AG04449 (cell line): ENCODE measurements around the gene WDR36.

Experiments used
- CTCF ChIA-PET: fragments of 350-600 bp; formaldehyde crosslinking; extraction: SDS; loops from one replicate; lab custom pipeline; 2021; ENCODE audit warnings: antibody characterized with exemption; lab: Yijun Ruan, JAX
- POLR2A ChIA-PET: fragments of 400-600, 350-600 bp; formaldehyde crosslinking; extraction: SDS; loops from one replicate; lab custom pipeline; 2020; ENCODE audit warnings: antibody characterized with exemption, inconsistent platforms; lab: Yijun Ruan, JAX
- DNase-seq: peaks from one replicate; pipeline ENCODE4 v3.0.0-alpha.2; 2010; ENCODE audit warnings: low read depth, low spot score
- H3K4me3 ChIP-seq: 2 replicates; pipeline ENCODE4 v1.5.1; 2011; ENCODE audit warnings: low read depth, mild to moderate bottlenecking, control low read depth, low read length
- CTCF ChIP-seq: IDR thresholded peaks from one replicate; pipeline ENCODE4 v1.5.1; 2011; ENCODE audit warnings: mild to moderate bottlenecking, moderate library complexity, low read length, control low read depth, inconsistent platforms; ENCODE audit not compliant: insufficient read depth; ENCODE audit errors: missing control alignments

Gene WDR36

DNA sequence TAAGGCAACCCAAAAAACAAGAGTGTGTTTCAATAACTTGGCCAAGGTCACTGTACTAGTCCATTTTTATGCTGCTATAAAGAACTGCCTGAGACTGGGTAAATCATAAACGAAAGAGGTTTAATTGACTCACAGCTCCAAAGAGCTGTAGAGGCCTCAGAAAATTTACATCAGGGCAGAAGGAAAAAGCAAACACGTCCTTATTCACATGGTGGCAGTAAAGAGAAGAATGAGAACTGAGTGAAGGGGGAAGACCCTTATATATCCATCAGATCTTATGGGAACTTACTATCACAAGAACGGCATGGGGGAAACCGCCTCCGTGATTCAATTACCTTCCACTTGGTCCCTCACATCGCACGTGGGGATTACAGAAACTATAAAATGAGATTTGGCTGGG, 67.7 kb downstream of the WDR36 start:
- TF ChIP-seq CTCF, result no peak
- DNase-seq, result no peak
- H3K4me3 ChIP-seq, result no peak overlapping the region
- POLR2A ChIA-PET, result no interaction called here
- CTCF ChIA-PET, result interaction anchor here (0.8 to 8.7 kb wide), 11 partner anchors 10 to 1016 kb away, joined by 3 to 50 read pairs (median 4); no protein-coding TSS in a partner anchor

DNA sequence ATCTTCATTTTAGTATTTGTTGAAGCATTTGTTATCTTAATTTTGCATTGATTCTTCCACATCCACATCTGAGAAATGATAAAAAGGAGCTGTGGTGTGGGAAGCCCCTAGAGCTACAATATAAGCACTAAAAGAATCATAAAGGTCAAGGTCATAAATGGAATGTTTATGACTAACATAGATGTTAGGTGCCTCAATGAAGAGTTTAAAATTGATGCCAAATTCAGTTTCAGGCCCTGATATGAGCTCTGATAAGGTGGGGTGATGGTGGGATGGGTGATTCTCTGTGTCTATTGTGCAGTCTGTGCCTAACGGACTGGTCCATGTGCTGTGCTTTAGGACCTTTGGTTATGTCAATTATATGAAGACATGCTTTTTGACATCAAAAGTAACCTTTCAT, 70.9 kb downstream of the WDR36 start:
- no peak for TF ChIP-seq CTCF
- POLR2A ChIA-PET, result no interaction called here
- no peak overlapping the region for H3K4me3 ChIP-seq
- CTCF ChIA-PET, result interaction anchor here (1.0 to 8.7 kb wide), 3 partner anchors 315 to 998 kb away, joined by 3 to 50 read pairs (median 3); no protein-coding TSS in a partner anchor
- no peak for DNase-seq

- DNase-seq, result no peak
- no peak overlapping the region for H3K4me3 ChIP-seq
- CTCF ChIA-PET, result interaction anchor here (1.3 kb wide), 1 partner anchor 9 kb away, joined by 4 read pairs; no protein-coding TSS in a partner anchor
- POLR2A ChIA-PET, result no interaction called here
- no peak for TF ChIP-seq CTCF
These were observed 72.9 kb downstream of the WDR36 start for GRCh38 chr5:111165058-111165457.

DNA sequence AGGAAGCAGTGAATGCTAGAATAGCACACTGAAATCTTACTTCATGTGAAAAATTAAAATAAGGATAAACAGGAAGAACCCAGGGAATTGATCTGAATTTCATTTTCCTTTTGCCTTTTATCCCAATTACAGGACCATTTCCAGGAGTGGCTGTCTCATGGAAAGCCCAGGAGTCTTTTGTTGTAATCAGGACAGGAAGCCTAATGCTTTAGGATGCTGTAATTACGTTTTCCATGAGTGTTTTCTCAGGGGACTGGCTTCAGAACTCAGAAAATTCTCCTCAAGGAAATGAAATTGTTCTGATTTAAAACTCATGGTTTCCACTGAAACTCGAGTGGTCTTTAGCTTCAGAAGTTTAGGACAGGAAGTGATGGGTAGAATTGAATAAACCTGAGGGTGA, 75.4 kb downstream of the WDR36 start:
- H3K4me3 ChIP-seq, result no peak overlapping the region
- no peak for DNase-seq
- no peak for TF ChIP-seq CTCF
- ChIA-PET POLR2A (no interaction called here), CTCF (interaction anchor here (3.5 kb wide), 1 partner anchor 8 kb away, joined by 20 read pairs; no protein-coding TSS in a partner anchor)

GRCh38 chr5:111168608-111169007, 76.5 kb downstream of the WDR36 start:
- H3K4me3 ChIP-seq, result no peak overlapping the region
- ChIA-PET POLR2A (no interaction called here), CTCF (interaction anchor here (3.5 kb wide), 1 partner anchor 9 kb away, joined by 20 read pairs; no protein-coding TSS in a partner anchor)
- DNase-seq, result no peak
- no peak for TF ChIP-seq CTCF

DNA sequence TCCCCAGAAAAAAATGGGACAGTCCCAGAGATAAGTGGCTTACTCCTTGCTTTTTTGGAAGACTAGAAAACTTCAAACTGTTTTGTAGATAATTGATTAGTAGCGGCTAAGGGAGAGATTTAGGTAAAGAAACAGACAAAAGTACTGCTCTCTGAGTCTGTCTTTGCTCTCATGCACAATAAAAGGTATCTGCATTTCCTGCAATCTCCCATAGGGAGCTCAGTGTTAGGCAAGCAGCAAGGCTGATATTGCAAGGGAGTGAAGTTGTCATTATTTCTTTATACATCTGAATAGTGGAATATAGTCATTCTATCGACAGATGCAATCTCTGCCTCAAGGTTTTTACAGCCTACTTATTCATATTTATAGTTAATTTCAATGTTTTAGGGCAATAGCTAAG, 77.1 kb downstream of the WDR36 start:
- DNase-seq, result no peak
- H3K4me3 ChIP-seq, result no peak overlapping the region
- no peak for TF ChIP-seq CTCF
- CTCF ChIA-PET, result interaction anchor here (3.5 kb wide), 1 partner anchor 10 kb away, joined by 20 read pairs; no protein-coding TSS in a partner anchor
- POLR2A ChIA-PET, result no interaction called here
